Anterior cingulate cortex (tissue), 58 donors: Measurements from ENCODE around the gene EIPR1.
"Not testable (repeated sequence)": the region's sequence is repeated elsewhere in the genome, so short reads cannot be mapped to it uniquely, and the experiment has no call there.

Experiments
- DNase-seq, 58 donors: peaks; one replicate each; lab custom pipeline; 2025; lab: John Stamatoyannopoulos, UW

Gene EIPR1

DNA sequence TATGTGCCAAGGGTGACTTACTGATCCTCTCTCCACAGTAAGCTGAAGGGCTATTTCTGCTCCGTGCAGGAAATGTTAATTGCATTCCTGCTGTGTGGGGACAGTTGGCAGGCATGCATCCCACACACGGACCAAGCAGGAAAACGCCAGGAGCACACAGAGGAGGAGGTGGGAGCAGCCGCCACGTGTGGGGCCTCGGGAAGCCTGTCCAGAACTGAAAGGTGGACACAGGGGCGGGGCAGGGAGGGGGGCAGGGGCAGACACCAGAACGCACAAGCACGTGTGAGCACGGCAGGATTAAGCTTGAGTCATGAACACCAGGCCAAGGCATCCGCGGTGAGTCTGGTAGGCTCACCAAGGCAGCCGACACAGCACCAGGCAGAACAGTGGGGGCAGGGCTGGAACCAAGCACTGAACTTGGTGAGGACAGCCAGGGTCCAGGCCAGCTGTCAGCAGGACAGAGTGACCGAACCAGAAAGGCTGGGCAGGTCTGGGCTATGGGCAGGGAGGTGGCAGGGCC lies 177.1 kb downstream of the EIPR1 start:
- DNase-seq, result peak in 3 of 58 donors; percentile 16 to 32 (median 25)

DNA sequence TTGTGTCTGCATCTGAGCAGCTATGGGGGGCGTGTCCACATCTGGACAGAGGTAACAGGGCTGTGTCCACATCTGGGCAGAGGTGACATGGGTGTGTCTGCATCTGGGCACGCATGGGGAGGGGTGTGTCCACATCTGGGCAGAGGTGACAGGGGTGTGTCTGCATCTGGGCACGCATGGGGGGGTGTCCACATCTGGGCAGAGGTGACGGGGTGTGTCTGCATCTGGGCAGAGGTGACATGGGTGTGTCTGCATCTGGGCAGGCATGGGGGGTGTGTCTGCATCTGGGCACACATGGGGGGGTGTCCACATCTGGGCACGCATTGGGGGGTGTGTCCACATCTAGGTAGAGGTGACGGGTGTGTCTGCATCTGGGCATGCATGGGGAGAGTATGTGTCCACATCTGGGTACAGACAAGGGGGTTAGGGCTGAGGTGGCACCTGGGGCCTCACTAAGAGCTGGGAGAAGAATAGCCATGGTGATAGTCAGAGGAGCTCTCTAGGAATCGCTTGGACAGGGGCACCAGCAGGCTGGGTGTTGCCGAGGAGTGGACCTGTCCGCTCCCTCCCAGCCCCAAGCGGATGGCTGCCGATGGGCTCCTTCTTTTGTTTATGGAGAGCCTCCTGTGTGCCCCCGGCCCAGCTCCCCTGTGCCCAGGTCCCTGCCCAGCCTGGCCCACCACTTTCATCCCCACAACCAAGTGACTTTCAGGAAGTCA lies 177.8 kb downstream of the EIPR1 start:
- no peak for DNase-seq

GRCh38 chr2:3198671-3199192 lies 178.9 kb downstream of the EIPR1 start:
- DNase-seq, result not testable (repeated sequence)

- peak in 4 of 58 donors; percentile 9 to 45 (median 31) for DNase-seq
These were observed 179.5 kb downstream of the EIPR1 start for GRCh38 chr2:3198119-3198518.

- no peak for DNase-seq
These were observed 180.3 kb downstream of the EIPR1 start for GRCh38 chr2:3197308-3197707.

- no peak for DNase-seq
These were observed 180.9 kb downstream of the EIPR1 start for GRCh38 chr2:3196716-3197115.

GRCh38 chr2:3195641-3196476 lies 181.8 kb downstream of the EIPR1 start:
- DNase-seq, result peak in 3 of 58 donors; percentile 21 to 28 (median 27)

DNA sequence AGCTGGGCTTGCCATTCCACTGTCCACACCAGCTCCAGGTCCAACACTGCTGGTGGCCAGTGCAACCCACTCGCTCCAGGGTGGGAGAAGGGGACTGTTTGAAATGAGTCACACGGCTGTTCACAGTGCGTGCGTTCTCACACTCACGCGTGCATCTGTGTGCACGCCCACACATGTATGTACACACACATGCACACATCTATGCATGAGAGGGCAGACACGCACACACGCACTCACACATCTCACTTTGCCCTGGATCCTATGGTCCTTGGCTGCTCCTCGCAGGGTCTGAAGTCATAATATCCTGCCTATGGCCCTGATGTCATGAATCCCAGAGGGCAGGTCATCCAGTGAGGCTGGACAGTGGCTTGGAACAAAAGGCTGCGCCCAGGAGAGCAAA lies 182.8 kb downstream of the EIPR1 start:
- DNase-seq, result no peak

GRCh38 chr2:3193443-3194330 lies 183.9 kb downstream of the EIPR1 start:
- peak in 1 of 58 donors; percentile 4 for DNase-seq

DNA sequence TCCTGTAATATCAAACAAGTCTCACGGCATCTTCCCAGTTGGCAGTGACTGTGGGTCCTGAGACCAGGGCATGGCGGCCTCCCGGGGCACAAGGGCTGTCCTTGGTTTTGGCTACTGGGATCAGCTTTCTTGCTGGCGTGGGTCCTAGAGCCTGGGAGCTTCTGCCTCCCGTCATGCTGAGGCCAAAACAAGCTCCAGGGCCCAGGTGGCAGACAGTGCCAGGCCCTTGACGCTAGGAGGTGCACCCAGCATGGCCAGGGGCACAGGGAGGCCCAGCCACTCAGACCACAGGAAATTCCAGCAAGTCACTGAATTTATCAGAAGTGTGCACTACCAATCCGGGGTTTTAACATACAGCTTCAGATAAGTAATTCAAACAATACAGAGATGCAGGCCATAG lies 184.7 kb downstream of the EIPR1 start:
- no peak for DNase-seq

DNA sequence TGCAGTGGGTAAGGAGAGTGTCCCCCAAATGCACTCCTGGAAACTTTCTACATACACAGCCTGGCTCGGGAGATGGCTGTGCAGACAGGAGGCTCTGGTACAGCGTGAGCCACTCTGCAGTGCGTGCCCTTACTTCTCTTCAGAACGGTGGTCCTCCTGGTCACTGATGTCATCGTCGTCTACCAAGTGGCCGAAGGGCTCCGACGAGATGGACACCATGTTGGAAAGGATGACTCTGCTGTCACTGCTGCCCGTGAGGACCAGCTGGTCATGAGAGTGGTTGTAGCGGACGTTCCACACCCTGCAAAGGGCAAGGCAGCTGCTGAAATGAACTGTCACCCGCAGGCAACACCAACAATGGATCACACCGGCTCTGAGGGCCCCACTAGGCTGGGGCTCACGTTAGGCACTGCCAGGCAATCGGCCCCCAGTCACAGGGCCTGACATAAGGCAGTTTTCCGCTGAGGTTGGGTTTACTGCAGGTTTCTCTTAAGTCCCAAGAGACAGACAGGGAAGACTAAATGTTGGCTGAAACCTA lies 185.3 kb downstream of the EIPR1 start:
- no peak for DNase-seq

GRCh38 chr2:3189961-3190360 lies 187.7 kb downstream of the EIPR1 start:
- no peak for DNase-seq

GRCh38 chr2:3189076-3189591 lies 188.5 kb downstream of the EIPR1 start:
- DNase-seq, result peak in 16 of 58 donors; percentile 11 to 75 (median 38)

- no peak for DNase-seq
These were observed 189.1 kb downstream of the EIPR1 start for GRCh38 chr2:3188405-3188946.

DNA sequence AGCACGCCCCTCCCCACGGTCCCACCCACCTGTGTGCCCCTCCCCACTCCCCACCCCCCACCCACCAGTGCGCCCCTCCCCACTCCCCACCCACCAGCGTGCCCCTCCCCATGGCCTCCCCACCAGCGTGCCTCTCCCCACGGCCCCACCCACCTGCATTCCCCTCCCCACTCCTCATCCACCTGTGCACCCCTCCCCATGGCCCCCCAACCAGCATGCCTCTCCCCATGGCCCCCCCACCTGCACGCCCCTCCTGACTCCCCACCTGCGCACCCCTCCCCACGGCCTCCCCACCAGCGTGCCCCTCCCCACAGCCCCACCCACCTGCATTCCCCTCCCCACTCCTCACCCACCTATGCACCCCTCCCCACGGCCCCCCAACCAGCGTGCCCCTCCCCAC lies 190.2 kb downstream of the EIPR1 start:
- no peak for DNase-seq

- DNase-seq, result no peak
These were observed 190.9 kb downstream of the EIPR1 start for GRCh38 chr2:3186766-3187165.

DNA sequence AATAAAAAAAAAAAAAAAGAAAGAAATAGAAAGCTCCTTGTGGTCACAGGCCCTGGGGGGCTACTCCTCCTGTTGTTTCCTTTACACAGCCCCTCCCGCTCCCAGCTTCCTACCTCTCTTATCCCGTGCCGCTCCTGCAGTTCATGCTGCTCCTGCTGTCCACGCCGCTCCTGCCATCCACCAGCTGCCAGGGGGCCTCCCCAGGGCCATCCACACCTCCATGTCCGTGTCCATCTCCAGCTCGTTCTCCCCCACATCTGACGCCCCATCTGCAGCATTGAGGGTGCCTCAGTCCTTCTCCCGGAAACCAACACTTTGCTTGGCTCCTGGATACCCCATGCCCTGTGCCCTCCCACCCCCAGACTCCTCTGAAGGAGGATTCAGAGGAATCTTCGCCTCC lies 191.7 kb downstream of the EIPR1 start:
- no peak for DNase-seq

GRCh38 chr2:3185256-3185655 lies 192.4 kb downstream of the EIPR1 start:
- DNase-seq, result no peak

GRCh38 chr2:3184167-3184566 lies 193.5 kb downstream of the EIPR1 start:
- DNase-seq, result no peak
